Testis (tissue), 2 donors: ENCODE data around the gene RNF182.

ENCODE experiments used
- POLR2A ChIP-seq: fragments of 450-650 bp; IDR thresholded peaks from one replicate; pipeline ENCODE4 v1.6.1; 2017; ENCODE audit warnings: antibody characterized with exemption, mild to moderate bottlenecking, moderate library complexity
- TF ChIP-seq, protein P1 (sequence below), 3 experiments: fragments of 450-650 bp in 2 of 3; fragments of 200-600 bp in 1 of 3; sonication (generic) in 1 of 3; IDR thresholded peaks; one replicate each; pipeline ENCODE4 v1.5.1; 2016 to 2019; ENCODE audit warnings: antibody characterized with exemption in 3 of 3, mild to moderate bottlenecking in 2 of 3, moderate library complexity in 1 of 3

DNA sequence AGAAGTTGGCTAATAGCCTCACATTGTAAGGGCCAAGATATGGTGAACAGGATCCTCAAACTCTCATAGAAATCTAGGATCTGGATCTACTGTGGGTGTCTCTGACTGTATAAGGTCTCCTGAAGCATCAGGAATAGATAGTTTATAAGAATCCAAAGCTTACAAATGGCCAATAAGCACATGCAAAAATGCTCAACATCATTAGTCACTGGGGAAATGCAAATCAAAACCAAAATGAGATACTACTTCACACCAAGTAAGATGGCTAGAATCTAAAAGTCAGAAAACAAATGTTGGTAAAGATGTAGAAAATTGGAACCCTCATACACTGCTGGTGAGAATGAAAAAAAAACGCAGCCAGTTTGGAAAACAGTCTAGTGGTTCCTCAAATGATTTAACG lies 14.3 kb upstream of the RNF182 start:
- TF ChIP-seq POLR2A: no peak
- TF ChIP-seq, protein P1, sequence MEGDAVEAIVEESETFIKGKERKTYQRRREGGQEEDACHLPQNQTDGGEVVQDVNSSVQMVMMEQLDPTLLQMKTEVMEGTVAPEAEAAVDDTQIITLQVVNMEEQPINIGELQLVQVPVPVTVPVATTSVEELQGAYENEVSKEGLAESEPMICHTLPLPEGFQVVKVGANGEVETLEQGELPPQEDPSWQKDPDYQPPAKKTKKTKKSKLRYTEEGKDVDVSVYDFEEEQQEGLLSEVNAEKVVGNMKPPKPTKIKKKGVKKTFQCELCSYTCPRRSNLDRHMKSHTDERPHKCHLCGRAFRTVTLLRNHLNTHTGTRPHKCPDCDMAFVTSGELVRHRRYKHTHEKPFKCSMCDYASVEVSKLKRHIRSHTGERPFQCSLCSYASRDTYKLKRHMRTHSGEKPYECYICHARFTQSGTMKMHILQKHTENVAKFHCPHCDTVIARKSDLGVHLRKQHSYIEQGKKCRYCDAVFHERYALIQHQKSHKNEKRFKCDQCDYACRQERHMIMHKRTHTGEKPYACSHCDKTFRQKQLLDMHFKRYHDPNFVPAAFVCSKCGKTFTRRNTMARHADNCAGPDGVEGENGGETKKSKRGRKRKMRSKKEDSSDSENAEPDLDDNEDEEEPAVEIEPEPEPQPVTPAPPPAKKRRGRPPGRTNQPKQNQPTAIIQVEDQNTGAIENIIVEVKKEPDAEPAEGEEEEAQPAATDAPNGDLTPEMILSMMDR (IDR thresholded peaks at IDR 0.05): no peak
